ENCODE results near the gene GARS1. TPM values are rescaled to one million over a fixed set of nuclear protein-coding genes. Genes with fewer than 3 reads are reported as not detected.

The GARS1 gene
- total RNA-seq, 1 donor from 2014 or later, result 41.7 TPM

DNA sequence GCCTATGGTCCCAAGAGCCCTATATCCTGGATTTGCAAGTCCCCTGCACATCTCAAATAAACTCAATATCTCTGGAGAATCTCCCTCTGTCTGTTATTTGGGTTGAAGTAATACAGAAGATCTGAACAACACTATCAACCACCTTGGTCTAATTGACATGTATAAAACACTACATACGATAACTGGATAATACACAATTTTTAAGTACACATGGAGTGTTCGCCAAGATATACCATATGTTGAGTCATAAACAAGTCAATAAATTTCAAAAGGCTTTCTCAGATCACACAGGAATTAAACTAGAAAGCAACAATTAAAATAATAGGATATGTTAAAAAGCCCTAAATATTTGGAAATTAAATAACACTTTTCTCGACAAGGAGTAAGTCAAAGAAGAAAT lies 5.6 kb upstream of the GARS1 start:
- TF ChIP-seq, protein P1, sequence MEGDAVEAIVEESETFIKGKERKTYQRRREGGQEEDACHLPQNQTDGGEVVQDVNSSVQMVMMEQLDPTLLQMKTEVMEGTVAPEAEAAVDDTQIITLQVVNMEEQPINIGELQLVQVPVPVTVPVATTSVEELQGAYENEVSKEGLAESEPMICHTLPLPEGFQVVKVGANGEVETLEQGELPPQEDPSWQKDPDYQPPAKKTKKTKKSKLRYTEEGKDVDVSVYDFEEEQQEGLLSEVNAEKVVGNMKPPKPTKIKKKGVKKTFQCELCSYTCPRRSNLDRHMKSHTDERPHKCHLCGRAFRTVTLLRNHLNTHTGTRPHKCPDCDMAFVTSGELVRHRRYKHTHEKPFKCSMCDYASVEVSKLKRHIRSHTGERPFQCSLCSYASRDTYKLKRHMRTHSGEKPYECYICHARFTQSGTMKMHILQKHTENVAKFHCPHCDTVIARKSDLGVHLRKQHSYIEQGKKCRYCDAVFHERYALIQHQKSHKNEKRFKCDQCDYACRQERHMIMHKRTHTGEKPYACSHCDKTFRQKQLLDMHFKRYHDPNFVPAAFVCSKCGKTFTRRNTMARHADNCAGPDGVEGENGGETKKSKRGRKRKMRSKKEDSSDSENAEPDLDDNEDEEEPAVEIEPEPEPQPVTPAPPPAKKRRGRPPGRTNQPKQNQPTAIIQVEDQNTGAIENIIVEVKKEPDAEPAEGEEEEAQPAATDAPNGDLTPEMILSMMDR (IDR thresholded peaks at IDR 0.05), result no peak
- H3K36me3 ChIP-seq, result peaks cover 8 to 24% of the 10 kb centered on the region in 2 donors
- peaks cover 2 to 4% of the 10 kb centered on the region in 2 donors for H3K4me1 ChIP-seq
- no peak overlapping the region for H3K27ac ChIP-seq
- no peak for DNase-seq (ENCODE audit: low spot score in 2 of 2)
- H3K27me3 ChIP-seq, result no peaks in the 10 kb centered on the region
- no peak overlapping the region for H3K4me3 ChIP-seq
- no peaks in the 10 kb centered on the region for H3K9me3 ChIP-seq
- intact Hi-C loops (cut with DNase I), result no loop called here

DNA sequence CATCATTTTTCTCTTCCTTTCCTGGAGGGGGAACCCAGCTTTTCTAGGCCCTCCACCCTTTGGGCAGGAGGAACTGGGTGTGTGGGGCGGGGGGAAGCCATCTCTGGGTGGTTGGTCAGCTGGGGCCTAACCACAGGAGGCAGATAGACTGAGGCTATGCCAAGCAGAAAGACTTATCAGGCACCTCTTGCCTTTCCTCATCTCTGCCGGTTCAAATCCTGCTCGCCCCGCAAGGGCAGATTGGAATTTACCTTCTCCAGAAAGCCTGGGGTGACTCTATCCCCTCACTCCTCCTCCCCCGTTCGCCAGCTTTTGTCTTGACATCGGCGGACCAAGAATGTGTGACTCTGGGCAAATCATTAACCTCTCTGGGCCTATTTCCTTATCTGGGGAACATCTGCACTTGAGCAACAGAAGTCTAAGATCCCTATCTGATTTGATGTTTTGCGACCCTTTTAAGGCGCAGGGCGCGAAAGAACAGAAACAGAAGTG lies 584 bp upstream of the GARS1 start:
- Histone ChIP-seq H3K36me3 (peaks cover 0 to under 1% of the 10 kb centered on the region in 2 donors), H3K27ac (peak overlapping the region; percentile 93 to 98), H3K9me3 (no peaks in the 10 kb centered on the region), H3K27me3 (no peaks in the 10 kb centered on the region), H3K4me1 (peaks cover 4 to 18% of the 10 kb centered on the region in 2 donors), H3K4me3 (peak overlapping the region; percentile 86 to 96)
- intact Hi-C loops (cut with DNase I), result loop anchor here (5.0 to 10.0 kb wide), 3 partner anchors 117 to 459 kb away; partner anchors contain the start of genes AQP1, MTURN and NOD1
- peak in 1 of 2 donors; percentile 65 for DNase-seq (ENCODE audit: low spot score in 2 of 2)
- TF ChIP-seq, protein P1 (IDR thresholded peaks at IDR 0.05), result no peak

DNA sequence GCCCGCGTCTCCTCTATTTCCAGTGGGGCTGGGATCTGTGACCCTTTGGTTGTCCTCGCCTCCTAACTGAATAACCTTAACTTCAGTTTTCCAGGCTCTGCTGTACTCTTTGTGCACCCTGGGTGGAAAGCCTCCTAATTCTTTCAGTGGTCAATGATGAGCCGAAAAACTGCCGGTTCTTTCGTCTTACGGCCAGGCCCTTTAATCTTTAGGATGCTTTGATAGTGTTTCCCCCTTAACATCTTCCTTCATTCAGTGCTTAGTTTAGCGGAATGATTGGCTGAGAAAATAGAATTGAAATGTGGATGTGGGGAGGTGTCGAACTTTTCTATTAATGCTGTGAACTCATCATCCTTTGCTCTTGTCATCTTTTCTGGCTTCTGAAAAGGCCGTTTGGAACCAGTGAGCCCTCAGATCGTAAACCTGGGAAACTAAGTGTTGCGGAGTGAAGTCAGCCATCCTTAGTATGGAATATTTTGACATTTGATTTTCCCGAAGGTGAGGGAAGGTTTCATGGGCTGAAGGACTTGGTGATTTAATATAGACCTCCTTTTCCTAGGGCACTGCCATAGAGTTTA lies 847 bp downstream of the GARS1 start:
- Histone ChIP-seq H3K4me1 (peaks cover 4 to 18% of the 10 kb centered on the region in 2 donors), H3K27me3 (no peaks in the 10 kb centered on the region), H3K36me3 (peaks cover 9 to 15% of the 10 kb centered on the region in 2 donors), H3K9me3 (no peaks in the 10 kb centered on the region), H3K4me3 (peak overlapping the region; percentile 86 to 96), H3K27ac (peak overlapping the region; percentile 93 to 98)
- TF ChIP-seq, protein P1 (IDR thresholded peaks at IDR 0.05), result no peak
- intact Hi-C loops (cut with DNase I), result loop anchor here (5.0 to 10.0 kb wide), 3 partner anchors 147 to 461 kb away; partner anchors contain the start of genes AQP1 and MTURN
- DNase-seq (ENCODE audit: low spot score in 2 of 2), result no peak

DNA sequence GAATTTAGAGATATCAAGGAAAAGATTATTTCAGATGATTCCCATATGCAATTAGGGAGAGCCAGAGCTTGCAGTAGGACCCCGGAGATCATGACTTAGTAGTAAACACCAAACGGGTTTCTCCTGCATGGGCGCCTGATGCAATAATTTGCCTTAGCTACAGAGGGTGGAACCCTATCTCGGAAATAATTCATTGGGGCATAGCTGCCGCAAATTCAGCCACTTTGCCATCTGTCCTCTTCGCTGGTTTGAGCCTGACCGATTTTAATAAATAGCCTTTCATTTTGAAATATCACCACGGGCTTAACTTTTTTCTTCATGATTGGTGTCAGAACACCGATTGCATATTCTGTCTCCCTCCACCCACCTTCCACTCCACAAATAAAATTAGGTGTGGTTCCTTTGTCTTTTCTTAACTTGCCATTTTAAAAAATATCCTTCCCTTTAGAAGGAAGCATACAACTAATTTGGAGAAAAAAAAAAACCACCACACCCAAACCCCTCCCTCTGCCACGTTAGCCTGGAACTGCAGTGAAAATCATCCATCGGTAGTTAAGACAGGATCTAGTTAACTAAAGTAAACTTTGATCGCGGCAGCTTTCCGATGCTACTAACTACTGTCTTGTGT lies 1.4 kb downstream of the GARS1 start:
- intact Hi-C loops (cut with DNase I), result loop anchor here (5.0 to 10.0 kb wide), 3 partner anchors 146 to 461 kb away; partner anchors contain the start of genes AQP1 and MTURN
- DNase-seq (ENCODE audit: low spot score in 2 of 2), result no peak
- Histone ChIP-seq H3K36me3 (peaks cover 15 to 21% of the 10 kb centered on the region in 2 donors), H3K9me3 (no peaks in the 10 kb centered on the region), H3K27ac (peak overlapping the region; percentile 93 to 98), H3K27me3 (no peaks in the 10 kb centered on the region), H3K4me1 (peaks cover 4 to 18% of the 10 kb centered on the region in 2 donors), H3K4me3 (peak overlapping the region; percentile 86 to 96)
- TF ChIP-seq, protein P1 (IDR thresholded peaks at IDR 0.05), result no peak

DNA sequence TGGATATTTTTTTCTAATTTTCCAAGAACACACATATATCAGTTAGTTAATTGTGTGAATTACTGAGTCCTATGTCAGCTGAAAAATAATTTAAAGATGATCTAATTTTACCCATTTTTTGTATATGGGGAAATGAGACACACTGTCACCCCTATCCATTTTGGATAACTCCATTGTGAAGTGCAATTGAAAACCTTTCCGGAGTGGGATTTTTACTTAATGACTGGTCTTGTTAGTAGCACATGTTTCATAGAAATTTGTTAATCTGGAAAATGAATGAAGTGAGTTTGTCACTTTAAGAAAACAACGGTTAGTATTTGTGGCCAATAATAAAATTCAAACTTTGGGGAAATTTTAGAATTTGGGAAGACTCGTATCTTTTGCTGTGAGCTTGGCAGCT lies 2.0 kb downstream of the GARS1 start:
- no peak overlapping the region for H3K27ac ChIP-seq
- H3K4me1 ChIP-seq, result peaks cover 4 to 18% of the 10 kb centered on the region in 2 donors

More for the DNA sequence above, 2.0 kb downstream of the GARS1 start:
- peak overlapping the region; percentile 86 to 96 for H3K4me3 ChIP-seq
- no peak for DNase-seq (ENCODE audit: low spot score in 2 of 2)
- no peaks in the 10 kb centered on the region for H3K27me3 ChIP-seq
- intact Hi-C loops (cut with DNase I), result loop anchor here (5.0 to 10.0 kb wide), 3 partner anchors 146 to 462 kb away; partner anchors contain the start of genes AQP1 and MTURN
- H3K9me3 ChIP-seq, result no peaks in the 10 kb centered on the region
- TF ChIP-seq, protein P1 (IDR thresholded peaks at IDR 0.05), result no peak
- H3K36me3 ChIP-seq, result peaks cover 18 to 27% of the 10 kb centered on the region in 2 donors

Measured in ascending aorta (tissue), 2 donors.